Measurements from ENCODE around the gene BICC1. TPM values are rescaled to one million over a fixed set of nuclear protein-coding genes. Genes with fewer than 3 reads are reported as not detected.

Gene BICC1
- total RNA-seq, 4 donors from 2014 or later: 4.7 to 29.7 (median 18.0) TPM

DNA sequence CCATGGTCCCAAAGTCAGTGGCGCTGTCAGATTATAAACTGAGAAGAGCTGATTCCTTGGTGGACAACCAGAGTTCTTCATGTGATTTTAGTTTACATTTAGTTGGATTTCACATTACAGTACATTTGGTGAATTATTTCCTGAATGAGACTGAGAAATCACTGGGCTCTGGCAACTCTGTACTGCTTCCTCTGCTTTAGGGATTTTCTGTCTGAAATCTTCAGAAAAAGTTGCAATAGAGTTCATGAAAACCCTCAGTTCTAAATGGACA lies 242.6 kb downstream of the BICC1 start:
- Histone ChIP-seq H3K4me3 (peak overlapping the region in 1 of 4 donors; percentile 55), H3K9me3 (no peaks in the 10 kb centered on the region), H3K27me3 (no peaks in the 10 kb centered on the region), H3K4me1 (peaks cover 36 to 45% of the 10 kb centered on the region in 2 donors), H3K27ac (peak overlapping the region; percentile 59 to 88 (median 76)), H3K36me3 (no peaks in the 10 kb centered on the region)
- peak in 1 of 2 donors; percentile 1 for ATAC-seq
- intact Hi-C loops (cut with DNase I; ENCODE audit: low total_unique reads): no loop called here
- no peak for DNase-seq
- TF ChIP-seq, protein P1, sequence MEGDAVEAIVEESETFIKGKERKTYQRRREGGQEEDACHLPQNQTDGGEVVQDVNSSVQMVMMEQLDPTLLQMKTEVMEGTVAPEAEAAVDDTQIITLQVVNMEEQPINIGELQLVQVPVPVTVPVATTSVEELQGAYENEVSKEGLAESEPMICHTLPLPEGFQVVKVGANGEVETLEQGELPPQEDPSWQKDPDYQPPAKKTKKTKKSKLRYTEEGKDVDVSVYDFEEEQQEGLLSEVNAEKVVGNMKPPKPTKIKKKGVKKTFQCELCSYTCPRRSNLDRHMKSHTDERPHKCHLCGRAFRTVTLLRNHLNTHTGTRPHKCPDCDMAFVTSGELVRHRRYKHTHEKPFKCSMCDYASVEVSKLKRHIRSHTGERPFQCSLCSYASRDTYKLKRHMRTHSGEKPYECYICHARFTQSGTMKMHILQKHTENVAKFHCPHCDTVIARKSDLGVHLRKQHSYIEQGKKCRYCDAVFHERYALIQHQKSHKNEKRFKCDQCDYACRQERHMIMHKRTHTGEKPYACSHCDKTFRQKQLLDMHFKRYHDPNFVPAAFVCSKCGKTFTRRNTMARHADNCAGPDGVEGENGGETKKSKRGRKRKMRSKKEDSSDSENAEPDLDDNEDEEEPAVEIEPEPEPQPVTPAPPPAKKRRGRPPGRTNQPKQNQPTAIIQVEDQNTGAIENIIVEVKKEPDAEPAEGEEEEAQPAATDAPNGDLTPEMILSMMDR (IDR thresholded peaks at IDR 0.05 in 4 of 5, conservative IDR thresholded peaks at IDR 0.05 in 1 of 5): no peak
- no peak for TF ChIP-seq POLR2A (IDR thresholded peaks at IDR 0.05)
- in situ Hi-C loops (cut with MboI; ENCODE audit: low sequenced_read_pairs in 4 of 4): no loop called here

DNA sequence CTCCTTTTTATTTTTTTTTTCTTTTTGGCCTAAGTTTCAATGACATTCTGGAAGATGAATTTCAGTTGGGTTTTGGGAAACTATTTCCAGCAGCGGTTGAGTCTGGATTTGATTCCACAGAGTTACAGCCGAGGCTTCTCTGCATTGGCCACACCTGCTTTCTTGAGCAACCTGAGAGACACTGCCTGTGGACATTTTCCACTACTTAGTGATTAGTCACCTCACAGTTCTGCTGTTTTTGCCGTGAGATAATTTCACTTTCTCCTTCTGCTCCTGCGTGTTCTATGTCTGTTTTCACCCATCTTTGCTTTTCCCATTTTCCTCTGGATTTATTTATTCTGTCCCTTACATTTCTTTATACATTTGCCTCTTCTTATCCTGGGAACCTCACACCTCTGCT lies 243.0 kb downstream of the BICC1 start:
- H3K4me1 ChIP-seq: peaks cover 36 to 45% of the 10 kb centered on the region in 2 donors
- intact Hi-C loops (cut with DNase I; ENCODE audit: low total_unique reads) (no loop called here), in situ Hi-C loops (cut with MboI; ENCODE audit: low sequenced_read_pairs in 4 of 4) (no loop called here)
- H3K27ac ChIP-seq: peak overlapping the region; percentile 59 to 88 (median 76)
- no peaks in the 10 kb centered on the region for H3K9me3 ChIP-seq
- peak; percentile 88 to 92 for ATAC-seq
- H3K4me3 ChIP-seq: peak overlapping the region; percentile 36 to 55 (median 44)
- TF ChIP-seq POLR2A (IDR thresholded peaks at IDR 0.05): peak in 1 of 2 donors; percentile 12
- TF ChIP-seq, protein P1 (IDR thresholded peaks at IDR 0.05 in 4 of 5, conservative IDR thresholded peaks at IDR 0.05 in 1 of 5): no peak
- H3K27me3 ChIP-seq: no peaks in the 10 kb centered on the region
- peak; percentile 38 to 60 for DNase-seq
- no peaks in the 10 kb centered on the region for H3K36me3 ChIP-seq

DNA sequence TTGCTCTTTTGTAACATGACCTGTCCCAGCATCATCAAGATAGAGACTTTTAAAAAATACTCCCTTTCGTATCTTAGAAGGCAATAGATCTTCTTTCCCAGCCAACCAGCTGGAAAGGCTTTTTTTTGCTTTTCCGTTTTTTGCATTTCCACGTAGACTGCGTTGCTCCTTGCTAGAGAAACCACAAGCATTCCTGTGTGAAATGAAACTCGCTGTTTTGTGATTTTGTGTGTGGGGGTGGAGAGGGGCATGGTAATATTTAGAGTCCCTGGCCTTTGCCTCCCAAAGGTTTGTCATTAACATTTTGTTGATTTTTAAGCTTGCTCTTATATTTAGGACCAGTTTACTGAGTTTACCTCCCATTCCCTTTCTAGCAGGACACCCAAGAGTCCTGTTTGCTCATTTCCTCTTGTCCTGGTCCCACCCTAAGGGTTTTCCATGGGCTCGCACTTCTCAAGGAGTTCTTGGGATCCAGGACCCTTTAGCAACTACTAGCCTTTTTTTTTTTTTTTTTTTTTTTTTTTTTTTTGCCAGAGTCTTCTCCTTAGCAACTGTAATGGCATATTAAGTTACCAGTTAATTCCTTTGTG lies 243.6 kb downstream of the BICC1 start:
- in situ Hi-C loops (cut with MboI; ENCODE audit: low sequenced_read_pairs in 4 of 4): no loop called here
- Histone ChIP-seq H3K27ac (peak overlapping the region; percentile 59 to 88 (median 76)), H3K4me1 (peaks cover 36 to 45% of the 10 kb centered on the region in 2 donors), H3K36me3 (no peaks in the 10 kb centered on the region), H3K9me3 (no peaks in the 10 kb centered on the region), H3K4me3 (peak overlapping the region; percentile 36 to 55 (median 44)), H3K27me3 (no peaks in the 10 kb centered on the region)
- ATAC-seq: peak; percentile 7
- peak in 1 of 2 donors; percentile 0 for TF ChIP-seq POLR2A (IDR thresholded peaks at IDR 0.05)
- TF ChIP-seq, protein P1 (IDR thresholded peaks at IDR 0.05 in 4 of 5, conservative IDR thresholded peaks at IDR 0.05 in 1 of 5): no peak
- no peak for DNase-seq
- intact Hi-C loops (cut with DNase I; ENCODE audit: low total_unique reads): no loop called here

DNA sequence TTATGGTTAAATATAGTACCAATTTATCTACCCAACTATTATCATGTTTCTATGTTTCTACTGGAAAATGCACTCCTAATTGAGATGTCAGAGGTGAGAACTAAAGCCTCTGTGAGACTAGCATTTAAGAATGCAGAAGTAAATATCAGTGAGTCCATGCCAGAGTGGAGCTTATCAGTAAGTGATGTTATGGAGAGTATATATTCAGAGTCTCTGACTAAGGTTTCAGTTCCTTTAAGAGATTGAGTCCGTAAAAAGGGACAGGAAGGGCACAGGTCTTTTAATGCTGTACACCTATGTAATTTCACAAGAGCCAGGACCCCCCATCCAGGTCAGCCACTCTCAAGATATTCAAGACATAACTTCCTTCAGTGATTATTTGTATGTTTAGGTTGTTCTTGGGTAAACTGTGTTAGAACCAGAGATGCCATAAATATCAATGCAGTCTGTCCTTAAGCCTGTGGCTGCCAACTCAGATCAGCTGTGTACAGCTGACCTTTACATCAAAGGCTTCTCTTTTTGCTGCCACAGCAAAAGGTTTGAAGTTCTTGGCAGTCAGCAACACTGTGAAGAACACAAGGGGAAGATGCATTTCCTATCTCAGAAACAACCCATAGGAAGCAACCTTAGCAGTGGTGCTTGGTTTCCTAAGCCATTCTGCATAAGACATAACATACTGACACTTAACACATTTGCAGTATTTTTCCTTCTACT lies 244.8 kb downstream of the BICC1 start:
- in situ Hi-C loops (cut with MboI; ENCODE audit: low sequenced_read_pairs in 4 of 4): no loop called here
- ATAC-seq (peak; percentile 53 to 54), DNase-seq (no peak)
- intact Hi-C loops (cut with DNase I; ENCODE audit: low total_unique reads): no loop called here
- no peaks in the 10 kb centered on the region for H3K36me3 ChIP-seq
- no peaks in the 10 kb centered on the region for H3K9me3 ChIP-seq
- H3K27ac ChIP-seq: peak overlapping the region; percentile 40 to 88 (median 76)
- H3K4me3 ChIP-seq: no peak overlapping the region
- no peak for TF ChIP-seq POLR2A (IDR thresholded peaks at IDR 0.05)
- TF ChIP-seq, protein P1 (IDR thresholded peaks at IDR 0.05 in 4 of 5, conservative IDR thresholded peaks at IDR 0.05 in 1 of 5): no peak
- no peaks in the 10 kb centered on the region for H3K27me3 ChIP-seq
- peaks cover 36 to 45% of the 10 kb centered on the region in 2 donors for H3K4me1 ChIP-seq
